ENCODE measurements around the gene SIGLEC14.
"Not testable (repeated sequence)": the region's sequence is repeated elsewhere in the genome, so short reads cannot be mapped to it uniquely, and the experiment has no call there.

Gene SIGLEC14

DNA sequence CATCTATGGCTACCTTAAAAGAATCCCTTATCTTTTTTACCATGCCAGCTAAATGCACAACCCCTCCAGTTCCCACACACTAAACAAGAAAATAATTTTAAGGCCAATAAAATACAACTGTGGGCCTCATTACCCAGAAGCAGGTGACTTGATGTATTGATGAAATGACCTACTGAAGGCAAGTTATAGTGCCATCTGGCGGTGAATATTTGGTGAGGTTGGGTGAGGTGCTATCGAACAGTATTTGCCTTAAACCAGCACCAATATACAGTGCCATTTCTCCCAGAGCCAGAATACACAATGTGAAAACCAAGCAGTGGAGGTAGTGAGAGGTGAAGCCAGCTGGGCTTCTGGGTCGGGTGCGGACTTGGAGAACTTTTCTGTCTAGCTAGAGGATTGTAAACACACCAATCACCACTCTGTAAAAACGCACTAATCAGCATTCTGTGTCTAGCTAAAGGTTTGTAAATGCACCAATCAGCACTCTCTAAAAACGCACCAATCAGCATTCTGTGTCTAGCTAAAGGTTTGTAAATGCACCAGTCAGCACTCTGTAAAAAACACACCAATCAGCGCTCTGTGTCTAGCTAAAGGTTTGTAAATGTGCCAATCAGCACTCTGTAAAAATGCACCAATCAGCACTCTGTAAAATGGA, 29.4 kb upstream of the SIGLEC14 start:
- not testable (repeated sequence) for DNase-seq (ENCODE audit: low spot score)

DNA sequence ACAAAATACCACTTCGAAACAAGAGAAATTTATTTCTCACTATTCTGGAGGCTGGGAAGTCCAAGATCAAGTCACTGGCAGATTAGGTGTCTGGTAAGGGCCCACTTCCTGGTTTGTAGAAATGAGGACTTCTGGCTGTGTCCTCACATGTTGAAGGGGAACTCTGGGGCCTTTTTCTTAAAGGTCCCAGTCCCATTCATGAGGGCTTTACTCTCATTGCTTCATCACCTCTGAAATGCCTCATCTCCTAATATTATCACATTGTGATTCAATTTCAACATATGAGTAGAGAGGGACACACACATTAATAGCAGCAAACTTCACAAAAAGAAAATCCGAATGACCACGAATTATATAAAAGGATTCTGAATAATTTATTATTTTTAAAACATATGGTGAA, 21.6 kb upstream of the SIGLEC14 start:
- no peak for DNase-seq (ENCODE audit: low spot score)

- DNase-seq (ENCODE audit: low spot score) = no peak
Measured at GRCh38 chr19:51664997-51665396, 18.4 kb upstream of the SIGLEC14 start.

GRCh38 chr19:51664131-51664530, 17.5 kb upstream of the SIGLEC14 start:
- no peak for DNase-seq (ENCODE audit: low spot score)

GRCh38 chr19:51663650-51664049, 17.0 kb upstream of the SIGLEC14 start:
- no peak for DNase-seq (ENCODE audit: low spot score)

DNA sequence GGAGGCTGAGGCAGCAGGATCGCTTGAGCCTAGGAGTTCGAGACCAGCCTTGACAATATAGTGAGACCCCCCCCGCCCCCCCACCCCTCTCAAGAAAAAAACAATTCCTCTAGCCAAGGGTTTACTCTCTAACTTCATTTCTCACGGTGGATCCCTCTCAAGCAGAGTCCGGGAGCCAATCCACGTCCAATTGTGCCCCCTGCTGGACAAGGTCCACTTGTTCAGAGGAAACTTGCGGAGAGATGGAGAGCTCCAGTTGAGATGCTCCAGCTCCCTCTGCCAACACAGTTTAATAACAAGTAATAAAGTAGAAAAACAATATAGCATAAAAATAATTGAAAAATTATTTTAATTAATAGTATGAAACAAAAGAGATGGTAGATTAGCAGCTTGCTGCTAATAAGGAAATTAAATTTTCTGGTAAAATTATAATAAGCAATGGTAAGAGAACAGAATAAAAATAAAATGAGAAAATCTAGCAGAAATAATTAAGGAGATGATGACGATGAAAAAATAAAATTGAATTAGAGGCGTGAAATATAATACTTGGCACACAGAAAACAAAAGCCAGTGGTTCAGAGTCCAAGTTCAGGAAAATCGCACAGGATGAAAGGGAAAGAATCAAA, 14.5 kb upstream of the SIGLEC14 start:
- peak; percentile 73 for DNase-seq (ENCODE audit: low spot score)

- no peak for DNase-seq (ENCODE audit: low spot score)
Measured at GRCh38 chr19:51654783-51655182, 8.2 kb upstream of the SIGLEC14 start.

DNA sequence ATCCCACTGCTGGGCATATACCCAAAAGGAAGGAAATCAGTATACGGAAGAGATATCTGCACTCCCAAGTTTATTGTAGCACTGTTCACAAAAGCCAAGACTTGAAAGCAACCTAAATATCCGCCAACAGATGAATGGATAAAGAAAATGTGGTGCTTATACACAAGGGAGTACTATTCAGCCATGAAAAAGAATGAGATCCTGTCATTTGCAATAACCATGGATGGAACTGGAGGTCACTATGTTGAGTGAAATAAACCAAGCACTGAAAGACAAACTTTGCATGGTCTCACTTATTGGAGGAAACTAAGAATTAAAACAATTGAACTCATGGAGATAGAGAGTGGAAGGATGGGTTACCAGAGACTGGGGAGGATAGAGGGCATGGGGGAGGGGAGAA, 6.5 kb upstream of the SIGLEC14 start:
- no peak for DNase-seq (ENCODE audit: low spot score)

- no peak for DNase-seq (ENCODE audit: low spot score)
Measured at GRCh38 chr19:51652266-51652665, 5.6 kb upstream of the SIGLEC14 start.

DNA sequence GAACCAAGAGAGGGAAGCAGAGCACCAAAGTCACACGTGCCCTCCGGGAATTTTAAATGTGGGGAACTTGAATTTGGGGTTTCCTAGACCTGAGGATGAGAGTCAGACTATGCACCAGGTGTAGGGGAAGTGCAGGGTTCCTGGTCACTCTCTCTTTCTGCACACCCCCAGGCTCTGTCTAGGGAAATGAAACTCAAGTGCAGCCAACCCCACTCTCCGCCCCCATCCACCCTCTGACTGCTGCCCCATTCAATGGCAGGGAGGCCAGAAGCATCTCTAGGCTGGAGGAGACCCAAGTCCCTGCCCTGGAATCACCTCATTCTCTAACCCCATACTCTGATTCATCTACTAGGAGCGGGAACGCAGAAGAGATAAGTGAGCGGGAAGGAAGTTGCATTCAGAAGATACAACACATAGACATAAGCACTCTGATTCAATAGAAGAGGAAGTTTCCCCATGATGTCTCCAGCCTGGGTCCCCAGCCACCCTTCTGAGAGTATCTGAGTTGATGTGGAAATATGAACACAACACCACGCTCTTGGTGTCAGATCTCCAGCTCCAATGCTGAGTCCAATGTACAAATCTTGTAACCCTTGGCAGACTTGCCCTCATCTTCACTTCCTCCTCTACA, 4.7 kb upstream of the SIGLEC14 start:
- DNase-seq (ENCODE audit: low spot score) = no peak

DNA sequence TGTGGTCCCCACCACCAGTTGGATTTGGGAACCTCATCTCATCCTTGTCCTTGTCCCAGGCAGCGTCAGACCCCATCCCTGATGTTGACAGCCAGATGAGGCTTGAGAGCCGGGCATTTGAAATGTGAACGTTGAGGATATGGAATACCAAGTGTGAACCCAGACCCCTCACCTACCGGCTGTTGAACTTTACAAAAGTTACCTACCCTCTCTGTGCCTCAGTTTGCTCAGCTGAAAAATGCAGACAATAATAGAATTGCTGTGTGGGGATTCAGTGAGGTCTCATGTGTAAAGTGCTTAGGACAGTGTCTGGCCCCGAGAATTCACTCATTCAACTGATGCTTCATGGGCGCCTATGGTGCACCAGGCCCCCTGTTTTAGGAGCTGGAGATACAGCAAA, 693 bp upstream of the SIGLEC14 start:
- DNase-seq (ENCODE audit: low spot score) = no peak

DNA sequence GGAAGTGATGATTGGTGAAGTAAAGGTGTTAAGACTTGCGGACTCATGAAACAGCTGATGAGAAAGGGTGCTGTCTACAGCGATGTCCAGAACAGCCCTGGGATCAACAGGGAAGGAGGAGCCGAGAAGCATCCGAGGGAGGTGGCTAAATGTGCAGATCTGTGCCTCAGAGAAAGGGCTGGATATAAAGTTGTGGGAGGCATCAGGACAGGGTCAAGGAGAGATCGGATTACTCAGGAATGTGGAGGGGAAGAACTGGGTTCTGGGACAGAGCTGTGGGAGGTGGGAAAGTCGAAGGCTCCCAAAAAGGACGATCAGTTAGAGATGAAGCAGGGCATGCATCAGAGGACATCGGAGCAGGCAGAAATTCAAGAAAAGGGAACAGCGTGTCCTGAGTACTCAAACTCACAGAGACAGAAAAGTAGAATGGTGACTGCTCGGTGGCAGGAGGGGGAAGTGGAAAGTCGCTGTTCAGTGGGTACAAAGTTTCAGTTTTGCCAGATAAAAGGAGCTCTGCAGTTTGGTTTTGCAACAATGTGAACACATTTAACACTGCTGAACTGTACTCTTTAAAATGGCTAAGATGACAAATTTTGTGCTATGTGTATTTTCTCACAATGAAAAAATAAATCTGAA, 1.9 kb downstream of the SIGLEC14 start:
- DNase-seq (ENCODE audit: low spot score) = no peak

DNA sequence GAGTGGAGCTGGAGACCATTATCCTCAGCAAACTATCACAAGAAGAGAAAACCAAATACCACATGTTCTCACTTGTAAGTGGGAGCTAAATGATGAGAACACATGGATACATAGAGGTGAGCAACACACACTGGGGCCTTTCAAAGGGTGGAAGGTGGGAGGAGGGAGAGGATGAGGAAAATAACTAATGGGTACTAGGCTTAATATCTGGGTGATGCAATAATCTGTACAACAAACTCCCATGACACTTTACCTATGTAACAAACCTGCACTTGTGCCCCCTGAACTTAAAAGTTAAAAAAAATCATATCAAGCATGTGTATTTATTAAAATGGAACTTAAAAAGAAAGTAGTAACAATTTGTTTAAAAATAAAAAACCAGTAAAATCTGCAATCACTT, 5.0 kb downstream of the SIGLEC14 start:
- no peak for DNase-seq (ENCODE audit: low spot score)

DNA sequence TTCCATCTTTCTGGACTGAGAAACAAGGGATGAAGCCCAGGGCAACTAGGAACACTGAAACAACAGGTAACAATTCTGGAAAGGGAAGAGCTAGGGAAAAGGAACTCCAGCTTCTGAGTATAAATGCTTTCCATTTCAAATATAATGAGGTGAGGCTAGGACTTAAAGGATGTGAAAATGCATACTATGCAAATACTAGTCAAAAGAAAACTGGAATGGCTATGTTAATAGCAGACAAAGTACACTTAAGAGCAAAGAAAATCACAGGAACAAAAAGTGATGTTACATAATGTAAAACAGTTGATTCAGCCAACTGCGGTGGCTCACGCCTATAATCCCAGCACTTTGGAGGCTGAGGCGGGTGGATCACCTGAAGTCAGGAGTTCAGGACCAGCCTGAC, 6.2 kb downstream of the SIGLEC14 start:
- DNase-seq (ENCODE audit: low spot score) = no peak

- DNase-seq (ENCODE audit: low spot score) = no peak
Measured at GRCh38 chr19:51639916-51640315, 6.7 kb downstream of the SIGLEC14 start.

DNA sequence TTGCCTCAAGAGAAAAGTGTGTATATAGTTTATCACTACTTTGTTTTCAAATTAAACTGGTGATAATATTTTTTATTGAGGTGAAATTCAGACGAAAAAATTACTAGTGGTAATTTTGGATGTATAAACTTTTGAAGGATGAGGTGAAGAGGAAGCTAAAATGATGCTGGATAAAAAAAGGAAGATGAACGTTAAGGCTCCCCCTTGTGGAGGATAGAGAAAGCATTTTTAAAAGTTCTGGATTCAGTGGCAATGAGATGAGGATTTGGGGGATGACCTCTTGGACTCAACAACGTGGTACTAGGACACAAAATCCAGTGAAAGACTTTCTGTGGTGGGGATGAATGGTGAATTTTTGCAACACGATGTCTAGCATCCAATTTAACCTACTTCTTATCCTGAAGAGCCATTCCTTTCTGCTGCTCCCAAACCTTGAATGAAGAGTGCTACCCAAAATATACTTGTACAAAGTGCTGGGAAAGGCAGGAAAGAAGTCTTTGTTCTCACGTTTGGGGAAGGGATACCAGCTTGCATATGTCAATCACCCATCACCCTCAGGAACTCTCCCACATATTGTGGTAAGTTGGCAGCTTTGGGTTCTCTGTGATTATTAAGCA, 9.2 kb downstream of the SIGLEC14 start:
- no peak for DNase-seq (ENCODE audit: low spot score)

DNA sequence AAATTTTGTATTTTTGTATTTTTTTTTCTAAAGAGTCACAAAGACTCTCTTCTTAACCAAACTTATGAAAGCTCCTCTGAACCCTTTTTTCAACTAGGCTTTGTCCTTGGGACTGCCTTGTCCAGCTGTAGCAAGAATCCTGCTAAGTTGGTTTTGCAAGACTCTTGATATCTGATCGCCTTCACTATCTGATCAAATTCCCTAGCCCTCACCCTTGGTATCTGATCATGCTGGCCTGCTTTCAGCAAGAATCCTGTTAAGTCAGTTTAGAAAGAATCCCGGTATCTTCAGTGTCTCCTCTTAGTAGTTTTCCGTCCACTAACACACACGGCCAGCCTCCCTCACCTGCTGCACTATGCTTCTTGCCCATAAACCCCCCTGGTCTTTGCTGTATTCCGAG, 14.5 kb downstream of the SIGLEC14 start:
- DNase-seq (ENCODE audit: low spot score) = no peak

DNA sequence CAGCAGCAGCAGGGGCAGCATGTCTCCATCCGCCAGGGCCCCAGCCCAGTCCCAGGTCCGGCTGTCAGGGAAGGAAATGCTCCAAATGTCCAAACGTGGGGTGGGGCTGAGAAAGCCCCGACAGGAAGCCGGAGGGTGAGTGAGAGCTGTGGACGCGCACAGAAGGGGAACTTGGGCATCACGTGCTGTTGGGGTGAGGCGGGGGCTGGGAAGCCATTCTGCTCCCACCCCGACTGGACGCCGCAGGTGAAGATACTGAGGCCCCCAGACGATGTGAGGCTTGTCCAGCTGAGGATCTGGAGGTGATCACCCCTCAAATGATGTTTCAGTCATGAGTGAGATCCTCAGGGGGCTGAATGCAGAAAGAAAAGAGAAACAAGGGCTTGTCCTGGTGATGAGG, 16.3 kb downstream of the SIGLEC14 start, which contains the start of gene SIGLEC5:
TSS of gene SIGLEC5 (minus strand) at position 87 of the 400 bp plus-strand sequence. CDS start at position 21, 66 bp downstream.
- DNase-seq (ENCODE audit: low spot score) = not testable (repeated sequence)

DNA sequence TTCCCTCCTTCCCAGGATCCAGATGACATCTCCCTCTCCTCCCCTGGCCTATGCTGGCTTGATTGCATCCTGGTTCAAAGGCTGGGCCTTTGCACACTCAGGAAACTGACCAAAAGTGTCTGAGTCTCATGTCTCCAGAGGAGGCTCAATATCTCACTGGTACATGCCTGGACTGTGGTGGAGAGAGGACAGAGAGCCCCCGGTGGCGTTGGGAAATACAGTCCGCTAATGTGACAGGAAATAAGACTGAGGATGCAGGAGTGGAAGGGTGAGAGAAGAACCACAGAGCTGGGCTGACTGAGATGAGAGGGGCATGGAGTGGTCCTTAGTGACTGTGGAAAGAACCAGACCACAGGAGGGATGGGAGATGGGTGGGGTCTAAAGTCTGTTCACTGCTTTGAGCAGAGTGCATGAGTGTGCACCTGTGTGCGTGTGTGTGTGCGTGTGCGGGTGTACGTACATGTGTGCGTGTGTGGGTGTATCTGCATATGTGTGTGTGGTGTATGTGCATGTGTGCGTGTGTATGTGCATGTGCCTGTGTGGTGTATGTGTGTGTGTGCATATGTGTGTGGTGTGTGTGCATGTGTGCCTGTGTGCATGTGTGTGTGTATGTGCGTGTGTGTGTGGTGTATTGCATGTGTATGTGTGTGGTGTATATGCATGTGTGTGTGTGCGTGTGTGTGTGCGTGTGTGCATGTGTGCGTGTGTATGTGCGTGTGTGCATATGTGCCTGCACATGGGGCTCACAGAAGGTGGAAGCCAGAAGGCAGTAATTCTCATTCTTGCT, 18.3 kb downstream of the SIGLEC14 start:
- no peak for DNase-seq (ENCODE audit: low spot score)

DNA sequence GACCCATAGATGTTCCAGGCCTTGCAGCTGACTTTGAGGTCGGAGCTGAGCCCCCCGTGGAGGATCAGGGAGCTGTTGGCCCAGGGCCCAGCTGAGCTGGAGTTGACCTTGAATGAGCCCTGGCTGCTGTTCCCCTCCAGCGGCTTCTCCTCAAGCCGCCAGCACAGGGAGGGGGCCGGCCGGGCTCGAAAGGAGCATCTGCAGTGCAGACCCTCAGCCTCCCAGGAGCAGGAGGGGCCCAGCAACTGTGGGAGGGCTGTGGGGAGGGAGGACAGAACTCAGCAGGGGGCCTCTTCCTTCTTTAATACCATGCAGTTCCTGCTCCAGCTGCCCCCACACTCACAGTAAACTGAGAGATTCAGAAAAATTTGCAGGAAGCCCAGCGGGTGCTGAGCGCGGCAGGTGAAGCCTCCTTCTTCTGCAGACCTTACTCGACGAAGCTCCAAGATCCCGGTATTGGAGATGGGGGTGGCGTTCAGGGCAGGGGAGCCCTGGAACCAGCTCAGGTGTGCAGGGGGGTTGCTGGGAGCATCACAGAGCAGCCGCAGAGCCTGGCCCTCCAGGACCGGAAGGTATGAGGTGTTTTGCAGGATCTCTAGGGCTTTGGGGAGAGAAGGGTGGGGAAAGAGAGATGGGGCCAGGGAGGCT, 19.0 kb downstream of the SIGLEC14 start:
- no peak for DNase-seq (ENCODE audit: low spot score)

GRCh38 chr19:51626675-51627074, 19.9 kb downstream of the SIGLEC14 start:
- DNase-seq (ENCODE audit: low spot score) = no peak
